Inflammatory macrophage (primary cell): ENCODE results near the gene ZNF778.
"Not testable (repeated sequence)": the region's sequence is repeated elsewhere in the genome, so short reads cannot be mapped to it uniquely, and the experiment has no call there.

ENCODE experiments used
- DNase-seq, 2 donors: peaks; one replicate each; pipeline ENCODE4 v3.0.0-alpha.2; 2020 to 2022

Gene ZNF778

GRCh38 chr16:89257757-89258465, 40.4 kb downstream of the ZNF778 start:
- no peak for DNase-seq

GRCh38 chr16:89259901-89260300, 42.4 kb downstream of the ZNF778 start:
- DNase-seq, result not testable (repeated sequence)

GRCh38 chr16:89261691-89262563, 44.4 kb downstream of the ZNF778 start:
- no peak for DNase-seq

- DNase-seq, result no peak
Observed at GRCh38 chr16:89264800-89265550, 47.5 kb downstream of the ZNF778 start.

- no peak for DNase-seq
Observed at GRCh38 chr16:89265647-89266046, 48.1 kb downstream of the ZNF778 start.

- DNase-seq, result no peak
Observed at GRCh38 chr16:89266521-89267134, 49.1 kb downstream of the ZNF778 start.

GRCh38 chr16:89267746-89268145, 50.2 kb downstream of the ZNF778 start:
- not testable (repeated sequence) for DNase-seq

- DNase-seq, result no peak
Observed at GRCh38 chr16:89268585-89268984, 51.1 kb downstream of the ZNF778 start.

- peak in 1 of 2 donors; percentile 3 for DNase-seq
Observed at GRCh38 chr16:89268987-89269735, 51.7 kb downstream of the ZNF778 start.

GRCh38 chr16:89269805-89270665, 52.5 kb downstream of the ZNF778 start:
- DNase-seq, result no peak

- DNase-seq, result no peak
Observed at GRCh38 chr16:89270666-89271345, 53.3 kb downstream of the ZNF778 start.

GRCh38 chr16:89272631-89273030, 55.1 kb downstream of the ZNF778 start:
- no peak for DNase-seq

- DNase-seq, result no peak
Observed at GRCh38 chr16:89273741-89274472, 56.4 kb downstream of the ZNF778 start.

GRCh38 chr16:89274561-89275283, 57.2 kb downstream of the ZNF778 start:
- no peak for DNase-seq

- DNase-seq, result no peak
Observed at GRCh38 chr16:89275284-89275584, 57.7 kb downstream of the ZNF778 start.

- DNase-seq, result no peak
Observed at GRCh38 chr16:89275837-89276720, 58.6 kb downstream of the ZNF778 start.

- DNase-seq, result no peak
Observed at GRCh38 chr16:89277049-89277448, 59.5 kb downstream of the ZNF778 start.
